H1 (cell line): ENCODE results near the gene AGBL4. TPM values are rescaled to one million over a fixed set of nuclear protein-coding genes. Genes with fewer than 3 reads are reported as not detected.

Experiments
- CTCF ChIA-PET: fragments of 300-600 bp; sonication (Branson Sonifier 250); formaldehyde crosslinking; loops from one replicate; lab custom pipeline; 2021; ENCODE audit not compliant: partially characterized antibody; lab: Charles Lee
- POLR2A ChIA-PET: fragments of 300-600 bp; sonication (Branson Sonifier 250); formaldehyde crosslinking; loops from one replicate; lab custom pipeline; 2021; ENCODE audit warnings: inconsistent platforms; ENCODE audit not compliant: partially characterized antibody; lab: Charles Lee
- DNase-seq, 2 experiments: peaks; one replicate each; pipeline versions ENCODE4 v3.0.0 to v3.0.0-alpha.2; 2010 to 2022; ENCODE audit warnings: low spot score in 2 of 2, low read depth in 1 of 2, mixed read lengths in 1 of 2
- FAIRE-seq: peaks from 2 replicates; lab custom pipeline; 2011; peaks lifted over from hg19 to GRCh38; lab: Jason Lieb, UNC
- H2AFZ ChIP-seq: 2 replicates; pipeline ENCODE4 v1.8.1; 2012; ENCODE audit warnings: low read length, inconsistent platforms
- H2AK5ac ChIP-seq: 2 replicates; pipeline ENCODE4 v1.6.1; 2013; ENCODE audit warnings: low read depth, low read length
- H2BK120ac ChIP-seq: replicated peaks from 2 replicates; pipeline ENCODE3; 2013; ENCODE audit warnings: low read depth, low read length, inconsistent platforms
- H2BK12ac ChIP-seq: 2 replicates; pipeline ENCODE4 v1.6.1; 2013; ENCODE audit warnings: low read depth, low read length
- H2BK15ac ChIP-seq: 2 replicates; pipeline ENCODE4 v1.6.1; 2013; ENCODE audit warnings: low read length
- H2BK20ac ChIP-seq: 2 replicates; pipeline ENCODE4 v1.6.1; 2013; ENCODE audit warnings: low read length
- H2BK5ac ChIP-seq: 2 replicates; pipeline ENCODE4 v1.6.1; 2013; ENCODE audit warnings: low read depth, low read length
- H3K14ac ChIP-seq: 2 replicates; pipeline ENCODE4 v1.6.1; 2013; ENCODE audit warnings: inconsistent platforms; ENCODE audit not compliant: insufficient read length
- H3K18ac ChIP-seq: 2 replicates; pipeline ENCODE4 v1.6.1; 2013; ENCODE audit warnings: low read length; ENCODE audit errors: extremely low read depth
- H3K23ac ChIP-seq: 2 replicates; pipeline ENCODE4 v1.6.1; 2013; ENCODE audit warnings: inconsistent platforms; ENCODE audit not compliant: insufficient read length
- H3K23me2 ChIP-seq: 2 replicates; pipeline ENCODE4 v1.6.1; 2013; ENCODE audit warnings: low read depth, low read length
- H3K27ac ChIP-seq: 2 replicates; pipeline ENCODE4 v1.6.1; 2011; ENCODE audit warnings: low read depth, low read length, inconsistent platforms
- H3K27me3 ChIP-seq, 4 experiments: replicated peaks in 1 of 4; 1 replicate in 1 of 4; 2 replicates in 3 of 4; pipeline versions ENCODE4 v1.6.1 to v1.8.1; 2011 to 2013; ENCODE audit warnings: low read length in 3 of 4, mild to moderate bottlenecking in 3 of 4, inconsistent platforms in 2 of 4, mixed read lengths in 2 of 4, moderate library complexity in 1 of 4; ENCODE audit not compliant: control insufficient read depth in 3 of 4, insufficient read depth in 3 of 4; ENCODE audit errors: extremely low read depth in 1 of 4
- H3K36me3 ChIP-seq, 4 experiments: 2 replicates each; pipeline versions ENCODE4 v1.6.1 to v1.8.1; 2011 to 2013; ENCODE audit warnings: mild to moderate bottlenecking in 4 of 4, low read length in 3 of 4, moderate library complexity in 2 of 4, control low read depth in 1 of 4, inconsistent platforms in 1 of 4; ENCODE audit not compliant: insufficient read depth in 4 of 4, control insufficient read depth in 2 of 4
- H3K4ac ChIP-seq: replicated peaks from 2 replicates; pipeline ENCODE3; 2013; ENCODE audit warnings: low read length, low read depth, mixed read lengths, inconsistent platforms; ENCODE audit not compliant: insufficient read length
- H3K4me1 ChIP-seq, 4 experiments: replicated peaks in 1 of 4; 1 replicate in 1 of 4; 2 replicates in 3 of 4; pipeline versions ENCODE4 v1.6.1 to v1.8.1; 2011 to 2013; ENCODE audit warnings: low read length in 3 of 4, inconsistent platforms in 2 of 4, mixed read lengths in 1 of 4; ENCODE audit not compliant: insufficient read depth in 4 of 4, control insufficient read depth in 3 of 4
- H3K4me2 ChIP-seq, 2 experiments: 2 replicates each; pipeline versions ENCODE4 v1.6.1 to v1.8.1; 2011 to 2013; ENCODE audit warnings: low read depth in 2 of 2, low read length in 2 of 2, control low read depth in 1 of 2, inconsistent platforms in 1 of 2, mild to moderate bottlenecking in 1 of 2; ENCODE audit not compliant: insufficient read depth in 1 of 2
- H3K4me3 ChIP-seq, 4 experiments: fragments of 200-600, 300-600 bp in 1 of 4; sonication (generic), shearing (Covaris generic), sonication (Bioruptor Twin) in 1 of 4; 2 replicates each; pipeline versions ENCODE4 v1.5.1 to v1.8.1; 2011 to 2016; ENCODE audit warnings: low read length in 4 of 4, low read depth in 3 of 4, control low read depth in 2 of 4, inconsistent platforms in 2 of 4, mild to moderate bottlenecking in 2 of 4, mixed read lengths in 1 of 4, moderate library complexity in 1 of 4; ENCODE audit not compliant: insufficient read depth in 2 of 4; ENCODE audit errors: extremely low read depth in 1 of 4
- H3K56ac ChIP-seq: replicated peaks from 2 replicates; pipeline ENCODE3; 2013; ENCODE audit warnings: low read depth, mild to moderate bottlenecking, mixed read lengths, low read length, inconsistent platforms; ENCODE audit not compliant: insufficient read length
- H3K79me1 ChIP-seq: 2 replicates; pipeline ENCODE4 v1.6.1; 2013; ENCODE audit warnings: low read depth, low read length, control low read depth
- H3K79me2 ChIP-seq, 2 experiments: 2 replicates each; pipeline versions ENCODE4 v1.6.1 to v1.8.1; 2012 to 2013; ENCODE audit warnings: low read length in 2 of 2, mild to moderate bottlenecking in 2 of 2, inconsistent platforms in 1 of 2; ENCODE audit not compliant: insufficient read depth in 2 of 2, control insufficient read depth in 1 of 2
- H3K9ac ChIP-seq, 4 experiments: replicated peaks in 1 of 4; 1 replicate in 1 of 4; 2 replicates in 3 of 4; pipeline versions ENCODE4 v1.6.1 to v1.8.1; 2011 to 2013; ENCODE audit warnings: low read depth in 3 of 4, low read length in 3 of 4, control low read depth in 2 of 4, mild to moderate bottlenecking in 2 of 4, moderate library complexity in 2 of 4, inconsistent platforms in 1 of 4; ENCODE audit errors: extremely low read depth in 1 of 4
- H3K9me3 ChIP-seq, 2 experiments: 2 replicates each; pipeline versions ENCODE4 v1.6.1 to v1.8.1; 2012 to 2013; ENCODE audit warnings: mild to moderate bottlenecking in 2 of 2, moderate library complexity in 2 of 2, control low read depth in 1 of 2, inconsistent platforms in 1 of 2, low read depth in 1 of 2, low read length in 1 of 2, mixed read lengths in 1 of 2; ENCODE audit not compliant: insufficient read depth in 2 of 2
- H4K20me1 ChIP-seq, 2 experiments: replicated peaks in 1 of 2; 2 replicates each; pipeline versions ENCODE3 to v1.8.1; 2011 to 2013; ENCODE audit warnings: inconsistent platforms in 2 of 2, low read length in 2 of 2, mild to moderate bottlenecking in 1 of 2; ENCODE audit not compliant: insufficient read depth in 2 of 2, control insufficient read depth in 1 of 2
- H4K5ac ChIP-seq: 2 replicates; pipeline ENCODE4 v1.6.1; 2013; ENCODE audit warnings: low read length, low read depth, mixed read lengths, inconsistent platforms; ENCODE audit not compliant: insufficient read length
- H4K8ac ChIP-seq: 2 replicates; pipeline ENCODE4 v1.8.0; 2013; ENCODE audit warnings: mild to moderate bottlenecking, moderate library complexity, low read length, inconsistent platforms; ENCODE audit not compliant: insufficient read depth; ENCODE audit errors: extremely low read depth
- H4K91ac ChIP-seq: replicated peaks from 2 replicates; pipeline ENCODE3; 2013; ENCODE audit warnings: low read length, mixed read lengths, inconsistent platforms; ENCODE audit not compliant: insufficient read length
- BACH1 ChIP-seq: IDR thresholded peaks from 2 replicates; pipeline ENCODE4 v1.6.1; 2012; ENCODE audit warnings: low read length, improper control_type of control experiment
- SP1 ChIP-seq: IDR thresholded peaks from 2 replicates; pipeline ENCODE4 v1.6.1; 2011; ENCODE audit warnings: low read depth, low read length
- polyA plus RNA-seq, 7 experiments: library from polyadenylated mRNA; depleted of rRNA in 3 of 7; stranded (reverse) in 5 of 7; unstranded in 2 of 7; fragments of >200 nt in 5 of 7; fragments of 200-250 nt in 2 of 7; gene quantifications; 1 replicate in 5 of 7; 2 replicates in 1 of 7; 4 replicates in 1 of 7; pipeline versions ENCODE4 v1.2.1 to v1.2.3, GENCODE V29; 2011 to 2013; ENCODE audit warnings: missing spikeins in 2 of 7, mixed read lengths in 2 of 7
- total RNA-seq: library from RNA; stranded (reverse); fragmentation: NEBNext Ultra II Directional; extraction: Animal tissue kit (Norgen Biotek cat#: 25700); gene quantifications from 2 replicates; pipeline ENCODE4 v1.2.1, GENCODE V29; 2021

AGBL4 gene
- total and polyA plus RNA-seq, 2 of the 8 experiments (the other 6 are each of a cell fraction or from before 2014, with no cell fraction given) = 0.41 to 0.45 TPM

DNA sequence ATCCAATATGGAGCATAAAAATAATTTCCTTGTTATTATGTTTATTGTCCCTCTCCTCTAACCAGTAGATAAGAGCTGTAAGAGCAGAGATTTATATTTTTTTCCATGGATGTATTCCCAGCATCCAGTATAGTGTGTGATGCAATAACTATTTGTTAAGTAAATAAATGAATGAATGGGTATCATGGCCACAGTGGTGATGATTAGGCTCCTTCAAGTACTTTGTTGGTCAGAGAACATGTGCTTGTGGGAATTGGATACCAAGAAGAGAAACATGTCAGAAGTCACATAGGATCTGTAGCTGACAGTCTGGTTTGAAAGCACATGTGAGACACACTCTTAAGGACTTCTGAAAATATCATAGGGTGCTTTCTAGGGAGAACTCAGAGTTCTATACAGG is 588.5 kb downstream of the AGBL4 start:
- H4K91ac ChIP-seq = no peak overlapping the region
- H3K27ac ChIP-seq = no peak overlapping the region
- H3K23me2 ChIP-seq = peaks cover 2% of the 10 kb centered on the region; the same call in 1 of the 2 replicates
- no peak overlapping the region for H3K4ac ChIP-seq
- H2BK5ac ChIP-seq = no peak overlapping the region
- FAIRE-seq (no peak), DNase-seq (no peak)
- POLR2A ChIA-PET = no interaction called here
- no peak overlapping the region for H2AFZ ChIP-seq
- CTCF ChIA-PET = no interaction called here
- no peaks in the 10 kb centered on the region for H3K79me2 ChIP-seq
- H3K4me2 ChIP-seq = no peak overlapping the region
- H3K4me3 ChIP-seq = no peak overlapping the region
- no peak for TF ChIP-seq SP1
- no peak for TF ChIP-seq BACH1
- H2AK5ac ChIP-seq = no peak overlapping the region
- no peak overlapping the region for H3K23ac ChIP-seq
- no peaks in the 10 kb centered on the region for H3K4me1 ChIP-seq
- H2BK20ac ChIP-seq = no peak overlapping the region
- no peak overlapping the region for H4K8ac ChIP-seq
- peaks cover 58 to 72% of the 10 kb centered on the region in 2 experiments for H3K9me3 ChIP-seq
- H4K20me1 ChIP-seq = no peaks in the 10 kb centered on the region
- H2BK15ac ChIP-seq = no peak overlapping the region
- H3K79me1 ChIP-seq = no peaks in the 10 kb centered on the region
- H3K14ac ChIP-seq = no peak overlapping the region
- no peak overlapping the region for H2BK12ac ChIP-seq
- H4K5ac ChIP-seq = no peak overlapping the region
- H3K36me3 ChIP-seq = no peaks in the 10 kb centered on the region
- no peak overlapping the region for H3K56ac ChIP-seq
- peaks cover 0 to 1% (median 0%) of the 10 kb centered on the region in 4 experiments; a peak in 1 of 7 replicates for H3K27me3 ChIP-seq
- no peak overlapping the region for H3K18ac ChIP-seq
- no peak overlapping the region for H2BK120ac ChIP-seq
- H3K9ac ChIP-seq = no peak overlapping the region
